Dermis blood vessel endothelial cell (primary cell): ENCODE results near the gene RNF41. TPM values are rescaled to one million over a fixed set of nuclear protein-coding genes. Genes with fewer than 3 reads are reported as not detected.

Experiments
- DNase-seq: peaks from one replicate; pipeline ENCODE4 v3.0.0; 2010
- total RNA-seq: library from RNA; depleted of rRNA; stranded (reverse); fragments of >200 nt; gene quantifications from 2 replicates; pipeline ENCODE4 v1.2.3, GENCODE V29; 2014

The RNF41 gene
- total RNA-seq, 1 donor from 2014 or later, result 119 TPM

DNA sequence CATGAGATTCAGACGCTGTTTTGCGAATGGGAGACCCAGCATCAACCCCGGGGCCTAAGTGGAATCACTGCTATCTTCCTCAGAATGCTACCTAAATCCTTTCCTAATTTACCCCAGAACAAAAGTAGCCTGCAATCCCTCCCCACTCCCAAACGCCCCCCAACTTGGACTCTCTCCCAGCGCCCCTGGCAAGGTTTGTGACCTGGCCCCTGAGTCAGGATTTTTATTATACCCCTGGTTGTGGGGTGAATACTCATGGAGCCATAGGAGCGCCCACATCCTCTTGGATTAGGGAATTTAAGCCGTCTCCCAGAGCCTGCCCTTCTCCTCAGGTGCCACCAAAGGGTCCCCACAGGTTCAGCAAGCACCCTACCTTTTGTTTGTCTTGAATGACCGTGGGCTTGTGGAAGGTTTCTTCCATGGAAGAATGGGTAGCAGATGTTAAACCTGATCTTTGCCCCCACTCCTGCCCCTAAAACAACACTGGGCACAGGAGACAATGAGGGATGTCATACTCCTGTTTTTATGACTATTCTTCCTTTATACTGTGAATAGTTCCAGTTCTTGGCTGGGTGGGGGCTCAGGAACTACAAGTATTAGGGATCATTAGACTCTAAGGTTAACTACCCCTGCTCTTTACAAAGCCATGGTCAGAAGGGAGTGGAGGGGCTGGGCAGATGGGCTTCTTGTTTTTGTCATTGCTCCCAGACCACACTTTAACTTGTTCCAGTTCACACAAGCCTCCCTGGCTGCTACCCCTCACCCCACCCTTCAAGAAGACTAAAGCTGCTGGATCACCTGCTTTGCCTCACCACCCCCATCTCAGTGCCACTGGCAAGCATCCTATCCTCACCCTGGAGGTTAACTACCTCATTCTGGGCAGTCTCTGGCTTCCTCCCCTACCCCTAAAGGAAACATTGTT is 68.7 kb downstream of the RNF41 start:
- DNase-seq, result no peak

Other genes starting within 250 kb of the RNF41 start
- gene RAB5B, start 247.8 kb downstream of the RNF41 start, total RNA-seq, result 44.8 and 67.1 TPM in 2 replicates
- gene SUOX, start 224.6 kb downstream of the RNF41 start, total RNA-seq, result 12.4 and 18.9 TPM in 2 replicates
- gene IKZF4, start 200.9 kb downstream of the RNF41 start, total RNA-seq, result 0.70 and 1.4 TPM in 2 replicates
- gene RPS26, start 180.0 kb downstream of the RNF41 start, total RNA-seq, result 199 and 372 TPM in 2 replicates
- gene ERBB3, start 141.8 kb downstream of the RNF41 start, total RNA-seq, result 0.34 and 0.88 TPM in 2 replicates
- 106 and 276 TPM in 2 replicates for gene PA2G4, start 117.4 kb downstream of the RNF41 start, total RNA-seq
- 2,567 and 3,056 TPM in 2 replicates for gene RPL41, start 105.3 kb downstream of the RNF41 start, total RNA-seq
- gene ZC3H10, start 103.7 kb downstream of the RNF41 start, total RNA-seq, result 4.7 and 5.6 TPM in 2 replicates
- gene ESYT1, start 93.7 kb downstream of the RNF41 start, total RNA-seq, result 400 and 456 TPM in 2 replicates
- gene MYL6B, start 69.3 kb downstream of the RNF41 start, total RNA-seq, result 80.8 and 96.8 TPM in 2 replicates
- 1,647 and 2,863 TPM in 2 replicates for gene MYL6, start 63.6 kb downstream of the RNF41 start, total RNA-seq
- 47.5 and 51.2 TPM in 2 replicates for gene SMARCC2, start 32.4 kb downstream of the RNF41 start, total RNA-seq
- 24.8 and 32.9 TPM in 2 replicates for gene NABP2, start 2.4 kb upstream of the RNF41 start, total RNA-seq
- gene SLC39A5, start 8.1 kb upstream of the RNF41 start, total RNA-seq, result not detected in 2 replicates
- gene ANKRD52, start 36.5 kb upstream of the RNF41 start, total RNA-seq, result 23.0 and 31.5 TPM in 2 replicates
- gene COQ10A, start 45.0 kb upstream of the RNF41 start, total RNA-seq, result 8.4 and 10.0 TPM in 2 replicates
- 67.0 and 267 TPM in 2 replicates for gene CS, start 78.4 kb upstream of the RNF41 start, total RNA-seq
- gene CNPY2, start 94.1 kb upstream of the RNF41 start, total RNA-seq, result 80.0 and 94.8 TPM in 2 replicates
- gene PAN2, start 112.1 kb upstream of the RNF41 start, total RNA-seq, result 16.8 and 24.2 TPM in 2 replicates
- 0.23 and 0.34 TPM in 2 replicates for gene IL23A, start 117.0 kb upstream of the RNF41 start, total RNA-seq
- gene STAT2, start 138.2 kb upstream of the RNF41 start, total RNA-seq, result 72.7 and 95.0 TPM in 2 replicates
- gene APOF, start 140.9 kb upstream of the RNF41 start, total RNA-seq, result not detected in 2 replicates
- 8.8 and 24.7 TPM in 2 replicates for gene TIMELESS, start 227.5 kb upstream of the RNF41 start, total RNA-seq
- not detected in 2 replicates for gene MIP, start 232.7 kb upstream of the RNF41 start, total RNA-seq
- 1.6 and 2.4 TPM in 2 replicates for gene SPRYD4, start 246.7 kb upstream of the RNF41 start, total RNA-seq